ENCODE results near the gene ATP1A3.

Gene ATP1A3

GRCh38 chr19:41927497-41928192 is 66.4 kb downstream of the ATP1A3 start:
- no peak for DNase-seq

DNA sequence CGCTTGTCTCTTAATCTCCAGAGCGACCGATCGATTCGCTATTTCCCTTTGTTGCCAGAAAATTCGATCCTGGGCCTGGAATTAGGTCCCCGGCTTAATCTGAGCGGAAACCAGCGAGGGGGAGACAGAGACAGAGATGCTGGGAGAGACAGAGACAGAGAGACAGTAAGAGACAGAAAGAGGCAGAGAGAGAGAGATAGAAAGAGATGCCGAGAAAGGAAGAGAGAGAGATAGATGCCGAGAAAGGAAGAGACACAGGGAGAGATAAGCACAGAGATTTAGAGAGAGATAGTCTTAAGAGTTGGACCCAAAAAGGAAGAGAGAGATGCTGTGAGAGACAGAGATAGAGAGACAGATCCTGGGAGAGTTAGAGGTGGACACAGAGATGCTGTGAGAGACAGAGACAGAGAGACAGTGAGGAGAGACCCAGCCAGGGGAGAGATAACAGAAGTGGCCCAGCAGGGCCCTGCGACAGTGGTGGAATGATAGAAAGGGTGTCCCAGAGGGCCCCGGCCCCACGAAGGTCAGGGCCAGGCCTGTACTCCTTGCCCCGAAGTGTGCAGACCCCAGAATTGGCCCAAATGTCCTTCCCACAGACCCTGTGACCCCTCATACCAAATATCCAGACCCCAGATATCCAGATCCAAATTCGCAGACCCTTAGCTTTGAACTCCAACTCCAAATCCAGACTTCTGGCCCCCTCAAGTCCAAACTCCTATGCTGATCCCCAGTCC is 67.1 kb downstream of the ATP1A3 start:
- no peak for DNase-seq

DNA sequence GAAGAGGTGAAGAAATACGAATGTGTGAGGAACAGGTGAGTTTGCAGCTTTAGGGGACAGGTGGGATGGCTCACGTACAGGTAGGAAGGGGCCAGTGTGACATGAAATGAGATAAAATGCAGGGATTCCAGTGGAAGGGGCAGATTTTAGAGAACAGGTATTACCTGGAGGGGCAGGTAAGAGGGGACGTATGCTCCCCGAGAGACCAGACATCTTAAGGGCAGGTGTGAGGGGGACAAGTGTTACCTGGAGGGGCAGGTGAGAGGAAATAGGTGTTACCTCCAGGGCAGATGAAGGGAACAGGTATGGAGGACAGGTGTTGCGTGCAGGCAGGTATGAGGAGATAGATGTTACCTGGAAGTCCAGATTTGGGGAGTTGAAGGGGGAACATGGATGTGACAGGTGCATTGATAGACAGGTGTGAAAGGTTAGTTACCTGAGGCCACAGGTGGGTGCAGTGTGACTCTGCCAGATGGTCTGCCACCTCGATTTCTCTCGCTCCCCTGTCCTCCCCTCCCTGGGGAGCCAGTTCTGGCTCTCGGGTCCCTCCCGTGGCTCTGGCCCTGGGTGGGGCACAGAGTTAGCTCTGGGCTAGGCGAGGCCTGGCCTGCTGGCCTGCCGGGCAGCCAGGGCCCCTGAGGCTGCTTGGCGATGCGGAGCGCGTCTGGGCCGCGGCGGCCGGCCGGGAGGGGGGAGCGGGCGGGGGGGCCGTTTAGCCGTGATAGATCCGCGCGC is 67.8 kb downstream of the ATP1A3 start:
- DNase-seq: no peak

DNA sequence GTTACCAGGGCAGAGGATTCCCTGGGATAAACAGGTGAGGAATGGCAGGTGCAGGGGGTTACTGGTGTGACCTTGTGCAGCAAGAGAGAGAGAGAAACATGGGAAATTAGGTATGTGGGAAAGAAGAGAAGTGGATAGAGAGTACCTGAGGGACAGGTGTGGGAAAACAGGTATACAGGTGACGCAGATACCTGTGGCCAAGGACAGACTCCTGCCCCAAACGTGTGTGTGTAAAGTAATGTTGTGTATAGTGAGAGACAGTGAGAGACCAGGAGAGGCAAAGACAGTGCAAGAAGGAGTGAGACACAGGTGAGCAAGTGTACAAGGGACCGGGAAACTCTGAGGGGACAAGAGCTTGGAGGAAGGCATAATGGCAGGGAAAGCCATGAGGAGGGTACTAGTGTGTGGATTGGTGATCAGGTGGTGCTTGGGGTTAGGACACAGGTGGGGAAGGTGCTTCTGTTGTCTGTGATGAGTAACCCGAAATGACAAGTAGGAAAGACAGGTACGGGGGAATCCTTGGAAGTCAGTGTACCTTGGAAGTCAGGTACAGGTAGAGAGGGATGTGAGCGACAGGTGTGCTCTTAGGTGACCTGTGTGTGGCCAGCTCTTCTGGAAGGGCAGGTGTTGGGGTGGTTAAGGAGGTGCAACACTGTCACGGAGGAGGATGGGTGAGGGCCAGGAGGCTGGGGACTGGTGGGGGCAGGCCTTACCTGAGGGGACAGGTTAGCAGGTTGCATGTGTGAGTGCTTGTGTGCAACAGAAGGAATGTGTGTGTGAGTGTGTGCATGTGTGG is 68.6 kb downstream of the ATP1A3 start:
- no peak for DNase-seq

DNA sequence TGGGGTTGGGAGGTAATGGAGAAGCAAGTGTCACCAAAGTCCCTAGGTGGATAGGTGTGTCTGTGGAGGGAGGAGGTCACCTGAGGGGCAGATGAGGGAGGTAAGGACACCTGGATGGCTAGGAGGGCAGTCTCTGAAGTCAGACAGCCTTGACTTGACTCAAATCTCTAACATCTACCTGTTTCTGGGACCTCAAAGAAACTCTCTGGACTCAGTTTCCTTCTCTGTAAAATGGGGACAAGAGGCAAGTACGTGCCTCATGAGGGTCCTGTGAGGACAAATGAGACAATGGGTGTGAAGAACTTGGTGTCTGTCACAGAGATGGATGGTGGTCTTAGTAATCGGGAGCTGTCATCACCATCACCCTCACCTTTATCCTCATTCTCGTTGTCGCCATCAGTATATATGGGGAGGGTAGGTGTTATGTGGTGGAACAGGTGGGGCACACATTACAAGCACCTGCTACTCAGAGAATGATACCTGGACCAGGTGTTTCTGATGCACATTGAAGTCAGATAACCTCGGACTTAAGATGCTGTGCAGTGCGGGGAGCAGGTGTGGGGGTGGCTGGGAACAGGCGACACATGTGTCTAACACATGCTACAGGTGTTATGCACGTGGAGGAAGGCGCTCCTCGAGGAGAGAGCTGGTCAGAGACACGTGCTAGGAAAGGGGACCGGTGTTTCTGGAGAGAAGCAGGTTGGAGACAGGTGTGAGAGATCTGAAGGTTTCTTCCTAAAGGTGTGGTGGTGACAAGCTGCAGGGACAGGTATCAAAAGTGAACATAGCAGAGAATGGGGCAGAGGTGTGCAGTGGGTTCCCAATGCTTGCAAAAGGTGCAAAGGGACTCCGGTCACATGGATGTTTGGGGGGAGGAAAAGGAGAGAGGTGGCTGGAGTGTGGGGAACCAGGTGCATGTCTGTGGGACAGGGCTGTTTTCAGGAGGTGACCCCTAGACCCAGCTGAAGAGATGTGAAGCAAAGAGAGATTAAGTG is 69.6 kb downstream of the ATP1A3 start:
- no peak for DNase-seq

DNA sequence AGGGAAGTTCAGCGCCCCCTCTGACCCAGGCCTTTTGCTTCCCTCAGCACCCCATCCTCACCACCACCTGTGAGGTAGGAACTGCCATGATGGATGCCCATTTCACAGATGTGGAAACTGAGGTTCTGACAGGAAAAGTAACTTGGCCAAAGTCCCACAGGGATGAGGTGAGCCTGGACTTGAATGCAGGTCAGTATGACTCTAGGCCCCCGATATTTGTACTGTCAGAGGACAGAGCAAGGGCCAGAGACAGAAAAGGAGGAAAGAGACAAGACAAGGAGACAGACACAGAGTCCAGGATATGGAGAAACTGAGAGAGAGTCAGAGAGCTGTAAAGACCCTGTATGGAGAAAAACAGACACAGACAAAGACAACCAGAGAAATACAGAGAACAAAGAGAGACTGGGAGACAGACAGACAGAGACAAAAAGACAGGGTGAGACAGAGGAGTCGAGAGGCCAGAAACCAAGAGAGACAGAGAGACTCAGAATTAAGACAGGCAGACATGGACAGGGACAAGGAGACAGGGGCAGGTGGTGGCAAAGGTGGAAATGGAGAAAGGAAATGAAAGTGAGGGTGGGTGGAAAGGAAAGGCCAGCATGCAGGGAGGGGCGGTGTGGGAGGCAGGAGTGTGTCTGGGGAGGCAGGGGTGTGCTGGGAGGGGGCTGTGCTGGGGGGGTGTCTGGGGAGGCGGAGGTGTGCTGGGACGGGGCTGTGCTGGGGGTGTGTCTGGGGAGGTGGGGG is 70.8 kb downstream of the ATP1A3 start:
- no peak for DNase-seq

GRCh38 chr19:41922585-41922984 is 71.4 kb downstream of the ATP1A3 start:
- DNase-seq: no peak

DNA sequence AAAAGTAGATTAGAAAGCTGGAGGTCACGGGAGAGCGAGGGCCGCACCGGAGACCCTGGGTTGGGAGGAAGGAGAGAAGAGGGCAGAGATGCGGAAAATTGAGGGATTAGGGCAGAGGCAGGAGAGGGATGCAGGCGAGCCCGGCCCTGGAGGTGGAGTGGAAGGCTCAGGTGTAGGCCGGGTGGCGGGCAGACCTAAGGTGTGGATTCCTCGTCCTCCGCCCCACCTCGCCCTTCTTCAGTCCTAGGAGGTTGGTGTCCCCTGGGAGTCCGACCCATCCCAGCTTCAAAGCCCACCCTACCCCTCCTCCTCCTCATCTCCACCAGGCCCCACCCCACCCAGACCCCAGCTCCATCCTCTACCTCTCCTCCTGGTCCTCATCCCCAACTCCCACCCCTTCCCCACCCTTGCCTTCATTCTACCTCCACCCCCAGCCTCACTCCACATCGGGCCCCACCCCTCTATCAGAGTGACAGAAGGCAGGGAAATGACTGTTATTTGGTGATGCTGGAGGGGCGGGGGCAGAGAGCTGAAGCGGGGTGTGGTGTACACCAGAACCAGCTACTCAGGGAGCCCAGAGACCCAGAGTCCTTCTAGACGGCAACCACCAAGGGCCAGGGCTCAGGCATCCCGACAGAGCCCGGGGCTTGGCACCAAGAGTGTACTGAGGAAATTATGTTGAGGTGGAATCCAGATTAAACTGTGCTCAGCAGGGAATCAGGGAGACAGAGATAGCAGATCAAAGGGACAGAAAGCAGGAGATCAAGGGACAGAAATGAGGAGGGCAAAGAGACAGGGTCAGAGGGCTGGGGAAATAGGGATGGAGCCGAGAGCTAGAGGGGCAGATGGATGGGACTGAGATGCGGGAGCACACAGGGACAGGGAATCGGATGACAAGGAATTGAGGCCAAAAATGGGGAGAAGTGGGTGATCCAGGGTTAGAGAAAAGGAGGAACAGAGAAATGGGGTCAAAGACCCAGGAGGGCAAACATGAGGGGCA is 72.2 kb downstream of the ATP1A3 start:
- no peak for DNase-seq

- DNase-seq: no peak
Measured at GRCh38 chr19:41920882-41921576, 73.0 kb downstream of the ATP1A3 start.

- no peak for DNase-seq
Measured at GRCh38 chr19:41919948-41920712, 73.9 kb downstream of the ATP1A3 start.

- no peak for DNase-seq
Measured at GRCh38 chr19:41918653-41919244, 75.3 kb downstream of the ATP1A3 start.

GRCh38 chr19:41918095-41918494 is 75.9 kb downstream of the ATP1A3 start:
- no peak for DNase-seq

DNA sequence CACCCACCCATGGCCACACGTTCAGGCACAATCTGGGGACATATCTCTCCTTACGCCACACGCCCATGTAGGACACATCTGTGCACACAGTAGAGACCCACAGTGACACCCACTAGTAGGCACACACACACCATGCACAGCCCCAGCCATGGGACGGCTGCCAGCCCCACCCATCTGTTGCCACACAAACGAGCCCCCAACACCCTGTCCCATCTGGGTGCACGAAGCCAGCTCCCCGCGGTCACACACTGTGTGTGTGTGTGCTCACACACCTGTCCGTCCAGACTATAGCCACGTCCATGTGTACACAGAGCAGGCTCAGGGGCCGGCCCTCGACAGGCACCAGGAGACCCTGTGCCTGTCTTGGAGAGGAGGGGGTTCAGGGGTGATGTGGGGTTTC is 76.4 kb downstream of the ATP1A3 start:
- no peak for DNase-seq
